GM19468 (cell line): ENCODE data around the gene WDPCP.
"Not testable (repeated sequence)": the region's sequence is repeated elsewhere in the genome, so short reads cannot be mapped to it uniquely, and the experiment has no call there.

Experiments used
- ATAC-seq: cut with Tn5 transposase; IDR thresholded peaks from one replicate; pipeline ENCODE4 v1.9.1; 2021; ENCODE audit warnings: mild to moderate bottlenecking, moderate library complexity, moderate number of reproducible peaks; ENCODE audit not compliant: unreplicated experiment; ENCODE audit errors: extremely low read depth

Gene WDPCP

DNA sequence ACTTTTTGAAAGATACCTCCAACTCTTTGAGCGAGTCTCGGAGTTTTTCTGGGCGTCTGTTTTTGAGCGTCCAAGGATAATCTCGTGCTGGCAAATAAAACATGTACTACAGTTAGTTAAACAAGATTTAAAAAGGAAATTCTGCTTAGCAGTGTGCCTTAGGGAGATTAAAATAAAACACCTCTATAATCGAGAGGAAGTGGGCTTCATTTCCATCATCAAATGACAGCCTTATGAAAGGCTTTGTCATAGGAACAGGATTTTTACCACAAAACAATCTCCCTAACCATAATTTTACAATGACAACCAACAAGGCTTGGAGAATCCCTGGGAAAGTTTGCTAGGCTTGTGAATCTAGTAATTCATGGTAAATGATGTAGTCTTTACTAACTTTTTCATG is 103.4 kb downstream of the WDPCP start:
- ATAC-seq: no peak

GRCh38 chr2:63484481-63484880 is 103.8 kb downstream of the WDPCP start:
- no peak for ATAC-seq

GRCh38 chr2:63477686-63478085 is 110.6 kb downstream of the WDPCP start:
- ATAC-seq: no peak

DNA sequence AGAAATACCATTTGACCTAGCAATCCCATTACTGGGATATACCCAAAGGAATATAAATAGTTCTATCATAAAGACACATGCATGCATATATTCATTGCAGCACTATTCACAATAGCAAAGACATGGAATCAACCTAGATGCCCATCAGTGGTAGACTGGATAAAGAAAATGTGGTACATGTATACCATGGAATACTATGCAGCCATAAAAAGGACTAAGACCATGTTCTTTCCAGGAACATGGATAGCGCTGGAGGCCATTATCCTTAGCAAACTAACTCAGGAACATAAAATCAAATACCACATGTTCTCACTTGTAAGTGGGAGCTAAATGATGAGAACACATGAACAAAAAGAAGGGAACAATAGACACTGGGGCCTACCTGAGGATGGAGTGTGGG is 119.0 kb downstream of the WDPCP start:
- ATAC-seq: not testable (repeated sequence)

DNA sequence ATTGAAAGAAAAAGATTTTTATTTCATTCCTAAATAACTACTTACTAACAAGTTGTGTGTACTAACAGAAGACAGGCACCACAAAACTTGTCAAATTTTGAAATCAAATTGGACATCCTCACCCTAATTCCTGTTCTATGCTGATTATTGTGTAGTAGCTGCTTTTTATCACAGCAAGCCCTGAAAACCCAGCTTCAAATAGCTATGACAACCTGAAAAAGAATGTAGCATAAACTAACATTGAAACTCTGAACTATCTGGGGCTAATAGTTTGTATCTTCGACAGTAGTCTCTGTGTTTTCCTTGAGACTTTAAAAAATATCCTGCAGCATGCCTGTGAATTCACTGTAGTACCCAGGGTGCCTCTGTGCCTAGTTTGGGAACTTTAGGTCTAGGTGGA is 122.6 kb downstream of the WDPCP start:
- ATAC-seq: no peak

- ATAC-seq: no peak
Measured at GRCh38 chr2:63463142-63463541, 125.1 kb downstream of the WDPCP start.

- no peak for ATAC-seq
Measured at GRCh38 chr2:63446658-63447057, 141.6 kb downstream of the WDPCP start.

DNA sequence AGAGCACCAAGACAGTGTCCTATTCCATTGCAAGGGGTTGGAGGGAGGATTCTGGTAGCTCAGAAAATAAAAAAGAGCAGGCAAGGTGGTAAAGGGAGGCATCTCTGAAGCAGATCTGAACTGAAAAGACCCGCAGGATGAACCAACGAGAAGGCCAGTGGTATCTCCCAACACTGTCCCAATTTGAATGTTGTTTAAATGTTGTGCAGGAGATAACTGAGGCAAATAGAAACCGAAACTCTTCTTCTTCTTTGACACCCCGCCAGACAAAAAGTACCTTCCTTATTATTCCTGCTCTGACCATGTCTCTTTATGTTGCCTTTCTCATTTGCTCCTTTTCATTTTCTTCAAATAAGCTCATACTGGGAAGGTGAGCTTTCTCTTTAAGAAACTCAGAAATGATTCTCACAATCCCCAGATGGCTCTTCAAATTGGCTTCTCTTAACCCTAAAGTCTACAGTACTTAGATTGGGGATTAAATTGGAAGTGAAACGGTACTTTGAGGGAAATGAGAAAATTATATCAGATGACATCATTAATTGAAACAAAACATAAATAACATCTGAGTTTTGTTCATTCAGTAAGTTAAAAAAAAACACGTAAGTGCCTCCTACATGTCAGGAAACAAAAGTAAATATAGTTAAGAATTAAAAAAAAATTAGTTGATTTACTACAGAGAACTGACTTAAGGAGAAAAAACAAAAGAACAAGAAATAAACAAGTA is 143.6 kb downstream of the WDPCP start:
- no peak for ATAC-seq

DNA sequence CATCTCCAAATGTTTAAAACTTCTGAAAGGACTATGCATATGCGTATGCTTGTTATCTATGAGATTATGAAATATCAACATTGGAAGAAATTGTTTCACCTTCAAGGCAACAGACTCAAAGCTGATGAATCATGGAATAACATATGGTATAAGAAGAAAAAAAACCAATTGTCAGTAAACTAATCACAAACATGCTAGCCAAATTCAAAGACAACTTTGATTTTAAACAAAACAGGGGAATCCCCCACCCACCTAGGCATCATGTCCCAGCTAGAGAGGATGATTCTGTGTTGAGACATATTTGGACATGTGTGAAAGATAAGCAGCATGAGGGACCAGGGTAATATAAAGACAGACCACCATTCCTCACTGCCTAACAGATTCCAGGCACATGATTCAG is 147.7 kb downstream of the WDPCP start:
- no peak for ATAC-seq

GRCh38 chr2:63438181-63438580 is 150.1 kb downstream of the WDPCP start:
- no peak for ATAC-seq

DNA sequence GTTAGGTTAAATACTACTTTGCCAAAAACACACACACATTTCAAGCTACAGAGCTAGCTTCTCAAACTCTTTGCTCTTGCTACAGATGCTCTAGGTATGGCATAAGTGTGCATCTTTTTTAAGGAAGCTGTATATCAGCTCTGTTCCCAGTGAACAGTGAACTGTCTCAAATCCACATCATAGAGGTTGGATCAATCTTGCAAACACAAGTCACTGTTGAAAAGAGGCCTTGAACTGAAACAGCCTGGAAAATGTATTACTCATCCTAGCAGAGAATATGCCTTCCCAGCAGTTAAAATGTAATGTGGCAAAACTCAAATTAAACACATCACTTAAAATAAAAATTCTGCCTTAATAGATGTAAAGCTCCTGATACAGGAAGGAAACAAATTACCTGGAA is 151.8 kb downstream of the WDPCP start:
- no peak for ATAC-seq

DNA sequence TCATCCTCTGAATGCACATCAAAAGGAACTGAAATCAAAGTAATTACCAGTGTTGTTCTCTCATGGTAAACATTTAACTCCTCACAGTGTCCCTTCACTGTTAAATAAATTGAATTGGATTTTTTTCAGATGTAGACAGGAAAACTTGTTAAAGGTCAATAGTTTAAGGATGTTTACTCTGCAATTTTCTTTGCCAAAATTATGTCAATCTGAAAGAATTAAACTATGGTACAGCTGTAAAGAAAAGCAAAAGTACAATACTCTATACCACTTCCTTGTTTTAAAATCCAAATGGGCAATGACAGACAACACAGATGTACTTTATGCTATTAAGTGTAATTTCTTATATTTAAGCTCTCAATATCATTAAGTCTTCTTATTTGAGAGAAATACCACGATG is 153.2 kb downstream of the WDPCP start:
- no peak for ATAC-seq

- ATAC-seq: no peak
Measured at GRCh38 chr2:63434024-63435001, 154.0 kb downstream of the WDPCP start.

DNA sequence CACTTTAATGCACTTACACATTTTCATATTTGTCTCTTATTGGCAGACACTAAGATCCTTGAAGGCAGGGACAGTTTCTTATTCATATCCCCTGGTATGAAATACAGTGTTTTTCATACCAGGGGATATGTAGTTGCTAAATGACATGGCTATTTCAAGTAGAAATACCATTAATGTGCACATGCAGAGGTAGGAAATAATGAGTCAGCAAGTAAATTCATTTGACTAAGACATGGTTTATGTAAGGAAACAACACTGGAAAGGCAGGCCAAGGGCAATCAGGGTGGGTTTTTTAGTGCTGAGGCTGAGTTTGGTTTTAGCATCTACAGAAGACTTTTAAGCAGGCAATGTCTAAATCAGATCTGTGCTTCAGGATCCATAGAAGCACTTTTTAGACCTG is 155.9 kb downstream of the WDPCP start:
- no peak for ATAC-seq

- ATAC-seq: no peak
Measured at GRCh38 chr2:63425606-63426005, 162.7 kb downstream of the WDPCP start.

DNA sequence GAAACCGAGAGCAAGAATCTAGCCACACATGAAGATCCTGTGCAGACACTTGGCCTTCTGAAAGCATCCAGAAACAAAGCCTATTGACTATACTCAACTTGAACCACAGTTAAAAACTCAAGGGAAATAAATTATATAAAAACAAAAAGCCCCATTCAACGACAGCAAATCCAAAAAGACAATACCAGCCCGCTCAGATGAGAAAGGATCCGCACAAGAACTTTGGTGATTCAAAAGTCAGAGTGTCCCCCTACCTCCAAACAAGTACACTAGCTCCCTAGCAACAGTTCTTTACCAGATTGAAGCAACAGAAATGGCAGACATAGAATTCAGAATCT is 163.2 kb downstream of the WDPCP start:
- no peak for ATAC-seq

DNA sequence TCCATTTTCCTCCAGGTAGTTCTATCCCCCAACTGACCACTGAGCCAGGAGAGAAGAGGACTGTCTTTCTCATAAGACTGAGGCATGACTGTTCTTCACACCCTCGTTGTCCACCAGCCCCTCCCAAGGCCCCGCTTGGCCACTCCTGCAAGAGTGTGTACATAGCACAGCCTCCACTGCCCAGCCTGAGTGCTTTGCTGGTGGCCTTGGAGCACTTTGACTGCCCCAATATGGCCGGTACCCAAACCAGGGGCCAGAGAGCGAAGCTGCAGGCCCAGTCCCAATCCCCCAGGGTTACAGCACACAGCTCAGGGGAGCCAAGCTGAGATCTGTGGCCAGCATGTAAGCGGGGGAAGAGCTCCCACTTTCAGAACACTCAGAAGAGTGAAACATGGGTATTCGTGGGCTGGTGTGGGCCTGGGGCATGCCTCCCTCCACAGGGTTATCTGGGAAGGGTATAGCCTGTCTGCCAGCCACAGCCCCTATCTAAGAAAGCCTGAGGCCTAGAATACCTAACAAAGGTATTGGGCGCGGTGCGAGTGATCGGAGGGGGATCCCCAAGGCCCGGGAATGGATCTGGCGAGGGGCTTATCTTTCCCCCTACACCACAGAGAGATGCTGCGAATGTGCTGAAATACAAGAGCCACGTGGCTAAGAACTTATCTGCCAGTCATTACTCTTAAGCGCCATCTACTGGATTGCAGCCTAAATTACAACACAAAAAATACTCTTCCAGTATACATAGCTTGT is 163.8 kb downstream of the WDPCP start:
- peak; percentile 52 for ATAC-seq

DNA sequence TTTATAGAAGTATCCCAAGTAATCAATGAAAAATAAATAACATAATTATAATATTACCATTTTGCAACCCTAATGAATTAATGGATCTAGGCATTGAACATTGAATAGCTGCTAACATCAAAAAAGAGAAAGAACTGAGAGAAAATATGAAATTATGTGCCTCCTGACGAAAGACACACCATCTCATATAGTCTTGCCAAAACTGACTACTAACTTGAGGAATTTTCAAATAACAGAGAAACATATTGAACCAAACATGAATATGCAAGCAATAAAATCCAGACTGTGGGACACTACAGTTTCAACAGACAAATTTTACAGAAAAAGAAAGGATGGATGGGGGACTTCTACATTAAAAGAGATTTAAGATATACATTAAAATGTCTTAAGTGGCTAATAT is 165.7 kb downstream of the WDPCP start:
- ATAC-seq: no peak

DNA sequence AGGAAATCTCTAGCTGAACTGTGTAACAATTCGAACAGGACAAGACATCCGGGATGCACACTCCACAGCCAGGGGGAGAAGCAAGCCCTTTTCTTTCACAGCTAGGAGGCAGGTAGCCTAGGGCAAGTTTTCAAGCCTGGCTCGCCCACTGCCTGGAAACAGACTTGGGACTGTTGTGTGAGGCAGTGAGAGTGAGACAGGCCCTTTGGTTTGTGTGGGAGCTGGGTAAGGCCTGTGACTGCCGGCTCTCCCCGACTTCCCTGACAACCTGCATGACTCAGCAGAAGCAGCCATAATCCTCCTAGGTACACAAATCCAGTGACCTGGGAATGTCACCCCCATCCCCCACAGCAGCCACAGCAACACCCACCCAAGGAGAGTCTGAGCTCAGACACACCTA is 179.7 kb downstream of the WDPCP start:
- ATAC-seq: no peak

DNA sequence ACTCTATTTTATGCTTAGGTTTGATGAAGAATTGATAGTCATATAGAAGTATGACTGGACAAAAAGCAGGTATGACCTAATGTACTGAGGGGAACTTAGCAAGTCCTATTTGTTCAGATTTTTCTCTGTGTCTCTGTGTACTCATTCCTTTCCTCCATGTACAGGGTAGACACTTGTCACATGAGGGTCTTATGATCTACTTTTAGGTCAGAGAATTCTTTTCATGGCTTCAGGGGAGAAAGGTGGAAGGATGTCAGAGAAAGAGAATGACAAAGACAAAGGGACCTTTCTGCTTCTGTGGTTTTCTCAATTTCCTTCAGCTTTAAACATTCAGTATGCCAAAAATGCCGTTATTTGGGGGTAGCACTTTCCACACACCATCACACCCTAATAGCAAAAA is 181.6 kb downstream of the WDPCP start:
- ATAC-seq: no peak

- ATAC-seq: no peak
Measured at GRCh38 chr2:63403820-63404219, 184.5 kb downstream of the WDPCP start.
